PC-3 (cell line): ENCODE measurements around the gene ATP2B3. TPM values are rescaled to one million over a fixed set of nuclear protein-coding genes. Genes with fewer than 3 reads are reported as not detected.

ENCODE experiments used
- ATAC-seq: fragments of 200-7000 bp; cut with Tn5 transposase; 2 replicates; pipeline ENCODE4 v1.9.1; 2020; ENCODE audit warnings: mild to moderate bottlenecking, moderate library complexity
- BruUV-seq: library from RNA; stranded (reverse); fragments of 400-500 nt; replicated peaks from 2 replicates; lab custom pipeline; 2021; lab: Mats Ljungman, UMichigan
- CTCF ChIA-PET: fragments of 300-600 bp; sonication (Branson Sonifier 250); formaldehyde crosslinking; loops from one replicate; lab custom pipeline; 2022; ENCODE audit warnings: antibody characterized with exemption; lab: Charles Lee
- POLR2A ChIA-PET: fragments of 300-600 bp; sonication (Branson Sonifier 250); formaldehyde crosslinking; loops from one replicate; lab custom pipeline; 2022; ENCODE audit warnings: antibody characterized with exemption; ENCODE audit not compliant: unreplicated experiment; lab: Charles Lee
- DNase-seq: peaks from one replicate; pipeline ENCODE4 v3.0.0-alpha.2; 2015
- H2AFZ ChIP-seq: fragments of 300-600 bp; sonication (generic); 2 replicates; pipeline ENCODE4 v1.6.0; 2016; ENCODE audit warnings: antibody characterized with exemption, low read length
- H3F3A ChIP-seq: fragments of 300-600 bp; sonication (generic); one replicate; pipeline ENCODE4 v1.6.0; 2017; ENCODE audit warnings: antibody characterized with exemption, low read length, control low read depth, mild to moderate bottlenecking; ENCODE audit not compliant: unreplicated experiment
- H3K27ac ChIP-seq: fragments of 300-600 bp; sonication (generic); 2 replicates; pipeline ENCODE4 v1.5.1; 2016; ENCODE audit warnings: mild to moderate bottlenecking, low read length
- H3K27me3 ChIP-seq: fragments of 300-600 bp; sonication (generic); 2 replicates; pipeline ENCODE4 v1.6.1; 2016; ENCODE audit warnings: low read length, mixed read lengths
- H3K36me3 ChIP-seq: fragments of 300-600 bp; sonication (generic); 2 replicates; pipeline ENCODE4 v1.6.1; 2016; ENCODE audit warnings: low read depth, mixed run types, low read length, mixed read lengths
- H3K4me1 ChIP-seq: fragments of 300-600 bp; sonication (generic); 2 replicates; pipeline ENCODE4 v1.5.1; 2016; ENCODE audit warnings: low read length; ENCODE audit not compliant: insufficient read depth
- H3K4me2 ChIP-seq: fragments of 300-600 bp; sonication (generic); 2 replicates; pipeline ENCODE4 v1.6.0; 2016; ENCODE audit warnings: low read length
- H3K4me3 ChIP-seq: fragments of 300-600 bp; sonication (generic); 2 replicates; pipeline ENCODE4 v1.5.1; 2016; ENCODE audit warnings: mild to moderate bottlenecking, low read length, mixed read lengths
- H3K79me2 ChIP-seq: fragments of 300-600 bp; sonication (generic); 2 replicates; pipeline ENCODE4 v1.6.1; 2017; ENCODE audit warnings: low read length, mixed read lengths
- H3K9ac ChIP-seq: fragments of 300-600 bp; sonication (generic); 2 replicates; pipeline ENCODE4 v1.6.0; 2016; ENCODE audit warnings: mild to moderate bottlenecking, low read length
- H3K9me2 ChIP-seq: fragments of 300-600 bp; sonication (generic); replicated peaks from 2 replicates; pipeline ENCODE4 v1.6.1; 2016; ENCODE audit warnings: mixed run types, low read length, mixed read lengths
- H3K9me3 ChIP-seq: fragments of 300-600 bp; sonication (generic); 2 replicates; pipeline ENCODE4 v1.6.1; 2016; ENCODE audit warnings: low read length, mixed read lengths
- H4K20me1 ChIP-seq: fragments of 300-600 bp; sonication (generic); 2 replicates; pipeline ENCODE4 v1.6.1; 2016; ENCODE audit warnings: low read length, mixed read lengths
- EZH2 ChIP-seq: fragments of 300-600 bp; sonication (generic); IDR thresholded peaks from one replicate; pipeline ENCODE4 v1.6.1; 2017; ENCODE audit warnings: antibody characterized with exemption, mild to moderate bottlenecking, low read length; ENCODE audit not compliant: unreplicated experiment
- EZH2phosphoT487 ChIP-seq: fragments of 300-600 bp; sonication (generic); IDR thresholded peaks from 2 replicates; pipeline ENCODE4 v1.6.1; 2018; ENCODE audit warnings: mild to moderate bottlenecking, antibody characterized with exemption, low read length, borderline replicate concordance
- intact Hi-C: fragments of 100-400 bp; cut with micrococcal nuclease; formaldehyde crosslinking; loops from 2 replicates; pipeline ENCODE4 v1.9.0; 2023
- total RNA-seq: library from RNA; depleted of rRNA; stranded (reverse); fragments of >200 nt; gene quantifications from 2 replicates; pipeline ENCODE4 v1.2.3, GENCODE V29; 2014
- TF ChIP-seq, protein P1 (sequence below): fragments of 300-600 bp; sonication (generic); conservative IDR thresholded peaks from 2 replicates; pipeline ENCODE4 v1.5.1; 2017; ENCODE audit warnings: antibody characterized with exemption, low read depth, mild to moderate bottlenecking, low read length

ATP2B3 gene
- total RNA-seq, 1 experiment from 2014 or later, result not detected

DNA sequence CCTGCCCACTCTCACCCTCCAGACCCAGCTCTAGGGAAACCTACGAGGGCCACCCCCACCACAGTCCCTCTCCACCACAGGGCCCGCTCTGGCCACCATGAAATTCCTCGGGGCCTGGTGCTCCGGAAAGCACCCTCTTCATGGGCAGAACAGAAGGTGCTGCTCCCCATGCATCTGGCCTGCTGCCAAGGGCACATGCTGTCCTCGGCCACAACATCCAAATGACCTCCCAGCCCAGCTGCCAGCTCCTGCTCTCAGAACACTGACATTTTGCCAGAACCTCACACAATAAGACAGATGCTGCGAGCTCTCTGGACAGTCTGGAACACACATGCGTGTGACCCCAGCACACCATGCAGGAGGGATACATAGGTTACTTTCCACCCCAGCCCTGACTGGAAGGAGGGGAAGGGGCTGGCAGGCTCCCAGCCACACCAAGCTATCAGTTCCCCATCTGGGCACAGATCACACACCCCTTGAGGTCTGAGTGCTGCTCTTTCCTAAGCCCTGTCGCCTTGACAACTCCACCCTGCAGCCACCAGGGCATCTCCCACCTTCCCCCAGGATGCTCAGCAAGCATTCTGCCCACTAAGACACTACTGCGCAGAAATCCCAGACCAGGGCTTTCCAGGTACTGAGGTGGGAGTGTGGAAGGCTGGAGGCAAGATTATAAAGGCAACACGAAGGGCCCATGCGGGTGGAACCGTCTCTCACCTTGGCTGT lies 75.7 kb downstream of the ATP2B3 start:
- Histone ChIP-seq H3K27me3 (no peaks in the 10 kb centered on the region), H3K4me3 (no peak overlapping the region), H3K9me2 (no peaks in the 10 kb centered on the region), H3K9ac (no peak overlapping the region), H3K4me2 (no peak overlapping the region), H3K9me3 (no peaks in the 10 kb centered on the region), H3K27ac (no peak overlapping the region), H3K79me2 (peaks cover 27% of the 10 kb centered on the region), H3K36me3 (no peaks in the 10 kb centered on the region; the same call in 1 of the 2 replicates), H3K4me1 (0 out of 2 replicates have a peak, but pooled peaks cover 6% of the 10 kb centered on the region), H4K20me1 (peaks cover 21% of the 10 kb centered on the region), H3F3A (no peaks in the 10 kb centered on the region), H2AFZ (no peak overlapping the region)
- ChIA-PET POLR2A (no interaction called here), CTCF (no interaction called here)
- no peak for DNase-seq
- TF ChIP-seq, protein P1, sequence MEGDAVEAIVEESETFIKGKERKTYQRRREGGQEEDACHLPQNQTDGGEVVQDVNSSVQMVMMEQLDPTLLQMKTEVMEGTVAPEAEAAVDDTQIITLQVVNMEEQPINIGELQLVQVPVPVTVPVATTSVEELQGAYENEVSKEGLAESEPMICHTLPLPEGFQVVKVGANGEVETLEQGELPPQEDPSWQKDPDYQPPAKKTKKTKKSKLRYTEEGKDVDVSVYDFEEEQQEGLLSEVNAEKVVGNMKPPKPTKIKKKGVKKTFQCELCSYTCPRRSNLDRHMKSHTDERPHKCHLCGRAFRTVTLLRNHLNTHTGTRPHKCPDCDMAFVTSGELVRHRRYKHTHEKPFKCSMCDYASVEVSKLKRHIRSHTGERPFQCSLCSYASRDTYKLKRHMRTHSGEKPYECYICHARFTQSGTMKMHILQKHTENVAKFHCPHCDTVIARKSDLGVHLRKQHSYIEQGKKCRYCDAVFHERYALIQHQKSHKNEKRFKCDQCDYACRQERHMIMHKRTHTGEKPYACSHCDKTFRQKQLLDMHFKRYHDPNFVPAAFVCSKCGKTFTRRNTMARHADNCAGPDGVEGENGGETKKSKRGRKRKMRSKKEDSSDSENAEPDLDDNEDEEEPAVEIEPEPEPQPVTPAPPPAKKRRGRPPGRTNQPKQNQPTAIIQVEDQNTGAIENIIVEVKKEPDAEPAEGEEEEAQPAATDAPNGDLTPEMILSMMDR, result no peak
- no peak for TF ChIP-seq EZH2phosphoT487
- no peak for TF ChIP-seq EZH2
- intact Hi-C loops, result no loop called here
- no peak for ATAC-seq
- no TSS peak for BruUV-seq

DNA sequence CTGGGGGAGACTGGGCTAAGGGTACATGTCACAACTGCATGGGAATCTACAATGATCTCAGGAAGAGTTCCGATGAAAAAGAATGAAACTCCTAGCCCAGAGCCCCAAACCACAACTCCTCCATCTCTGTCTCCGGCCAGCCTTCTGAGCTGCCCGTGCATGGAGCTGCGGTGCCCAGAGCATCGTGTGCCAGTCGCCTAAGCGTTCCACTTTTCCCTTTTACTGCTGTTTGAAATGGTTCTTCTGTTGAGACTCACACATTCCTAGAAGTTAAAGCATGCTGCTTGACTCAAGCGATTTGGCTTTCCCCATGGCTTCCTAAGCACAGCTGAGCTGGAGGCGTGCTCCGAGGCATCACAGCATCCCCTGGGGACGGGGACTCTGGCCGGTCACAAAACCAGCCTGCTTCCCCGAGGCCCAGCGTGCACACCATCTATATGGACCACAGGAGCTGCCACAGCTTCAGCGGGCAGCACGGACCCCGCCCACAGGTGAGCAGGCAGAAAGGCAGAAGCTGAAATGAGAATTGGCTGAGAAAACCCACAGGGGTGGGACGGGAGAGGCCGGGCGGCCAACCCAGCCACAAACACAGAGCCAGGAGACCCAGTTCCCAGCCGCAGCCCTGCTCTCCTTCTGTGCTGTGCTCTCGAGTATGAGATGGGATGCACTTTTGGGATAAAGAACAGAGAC lies 76.5 kb downstream of the ATP2B3 start:
- H3K36me3 ChIP-seq, result no peaks in the 10 kb centered on the region; the same call in 1 of the 2 replicates
- no peaks in the 10 kb centered on the region for H3F3A ChIP-seq
- no peak overlapping the region for H3K4me2 ChIP-seq
- TF ChIP-seq EZH2, result no peak
- no peak for TF ChIP-seq EZH2phosphoT487
- TF ChIP-seq, protein P1, result no peak
- no peaks in the 10 kb centered on the region for H3K27me3 ChIP-seq
- no peak overlapping the region for H2AFZ ChIP-seq
- DNase-seq, result no peak
- H3K27ac ChIP-seq, result no peak overlapping the region
- ChIA-PET CTCF (no interaction called here), POLR2A (no interaction called here)
- H3K9ac ChIP-seq, result no peak overlapping the region
- intact Hi-C loops, result no loop called here
- no TSS peak for BruUV-seq
- 0 out of 2 replicates have a peak, but pooled peaks cover 6% of the 10 kb centered on the region for H3K4me1 ChIP-seq
- no peaks in the 10 kb centered on the region for H3K9me3 ChIP-seq
- ATAC-seq, result no peak
- H3K4me3 ChIP-seq, result no peak overlapping the region
- H3K79me2 ChIP-seq, result peaks cover 33% of the 10 kb centered on the region
- no peaks in the 10 kb centered on the region for H3K9me2 ChIP-seq
- H4K20me1 ChIP-seq, result peaks cover 23% of the 10 kb centered on the region
